Osteocyte (in vitro differentiated cells): Measurements from ENCODE around the gene NKAP. TPM values are rescaled to one million over a fixed set of nuclear protein-coding genes. Genes with fewer than 3 reads are reported as not detected.

ENCODE experiments used
- DNase-seq: peaks from one replicate; pipeline ENCODE4 v3.0.0; 2021; ENCODE audit warnings: mixed read lengths; ENCODE audit not compliant: unreplicated experiment; ENCODE audit errors: extremely low spot score
- H3K27ac Mint-ChIP-seq: one replicate; pipeline ENCODE4 v1.8.0; 2021; ENCODE audit warnings: mild to moderate bottlenecking, mixed read lengths; ENCODE audit not compliant: unreplicated experiment
- H3K27me3 Mint-ChIP-seq: one replicate; pipeline ENCODE4 v1.8.0; 2021; ENCODE audit warnings: mixed read lengths; ENCODE audit not compliant: unreplicated experiment
- H3K36me3 Mint-ChIP-seq: one replicate; pipeline ENCODE4 v1.8.0; 2021; ENCODE audit warnings: mixed read lengths; ENCODE audit not compliant: unreplicated experiment
- H3K4me1 Mint-ChIP-seq: one replicate; pipeline ENCODE4 v1.8.0; 2021; ENCODE audit warnings: mixed read lengths; ENCODE audit not compliant: unreplicated experiment
- H3K4me3 Mint-ChIP-seq: one replicate; pipeline ENCODE4 v1.8.0; 2021; ENCODE audit warnings: mild to moderate bottlenecking, moderate library complexity, mixed read lengths; ENCODE audit not compliant: unreplicated experiment
- H3K9me3 Mint-ChIP-seq: one replicate; pipeline ENCODE4 v1.8.0; 2021; ENCODE audit warnings: mixed read lengths; ENCODE audit not compliant: unreplicated experiment
- CTCF ChIP-seq: fragments of 200-600 bp; sonication (generic); IDR thresholded peaks from 2 replicates; pipeline ENCODE4 v1.5.0; 2021; ENCODE audit warnings: antibody characterized with exemption, mild to moderate bottlenecking, moderate library complexity
- total RNA-seq: library from RNA; stranded (reverse); gene quantifications from 2 replicates; pipeline ENCODE4 v1.2.1, GENCODE V29; 2021

NKAP gene
- total RNA-seq, 1 donor from 2014 or later: 9.7 TPM

DNA sequence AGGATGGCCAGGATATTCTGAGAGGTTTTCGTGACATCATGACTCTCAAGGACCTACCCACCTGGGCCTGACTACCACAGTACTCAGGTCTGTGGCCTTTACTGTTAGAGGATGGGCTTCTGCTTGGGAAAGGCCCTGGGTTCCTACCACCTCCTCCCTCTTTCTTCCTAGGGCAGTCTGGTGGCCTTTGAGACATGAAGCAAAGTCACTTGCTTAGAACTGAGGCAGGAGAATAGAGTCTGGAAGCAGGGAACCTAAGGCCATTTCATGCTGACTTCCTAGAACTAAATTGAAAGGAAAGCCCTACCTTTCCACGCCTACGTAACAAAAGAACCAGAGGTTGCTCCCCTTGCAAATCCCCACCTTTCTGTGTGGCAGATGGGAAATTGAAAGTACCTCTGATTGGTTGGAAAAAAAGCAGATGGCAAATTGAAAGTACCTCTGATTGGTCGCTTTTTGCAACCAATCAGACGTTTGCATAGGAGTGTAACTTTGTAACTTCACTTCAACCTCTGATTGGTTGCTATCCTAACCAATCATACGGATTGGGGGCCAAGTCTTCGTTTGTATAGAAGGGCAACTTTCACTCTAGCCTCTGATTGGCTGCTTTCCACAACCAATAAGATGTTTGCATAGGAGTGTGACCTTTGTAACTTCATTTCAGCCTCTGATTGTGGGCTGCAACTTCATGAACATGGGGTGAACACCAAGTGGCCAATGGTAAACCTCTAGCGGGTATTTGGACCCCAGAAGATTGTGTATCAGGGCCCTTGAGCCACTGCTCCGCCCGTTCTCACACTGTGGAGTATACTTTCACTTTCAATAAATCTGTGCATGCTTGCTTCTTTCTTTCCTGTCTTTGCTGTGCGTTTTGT lies 57.8 kb downstream of the NKAP start:
- no peak overlapping the region for H3K4me3 Mint-ChIP-seq
- H3K4me1 Mint-ChIP-seq: peaks cover 2% of the 10 kb centered on the region
- H3K9me3 Mint-ChIP-seq: peaks cover 3% of the 10 kb centered on the region
- no peak for TF ChIP-seq CTCF
- H3K27me3 Mint-ChIP-seq: no peaks in the 10 kb centered on the region
- no peaks in the 10 kb centered on the region for H3K36me3 Mint-ChIP-seq
- DNase-seq: no peak
- H3K27ac Mint-ChIP-seq: no peak overlapping the region

GRCh38 chrX:119880552-119881437 lies 62.8 kb downstream of the NKAP start:
- Mint-ChIP-seq H3K4me1 (no peaks in the 10 kb centered on the region), H3K4me3 (no peak overlapping the region), H3K27ac (no peak overlapping the region), H3K36me3 (peaks cover 6% of the 10 kb centered on the region), H3K27me3 (no peaks in the 10 kb centered on the region), H3K9me3 (peaks cover 3% of the 10 kb centered on the region)
- peak; percentile 64 for TF ChIP-seq CTCF
- DNase-seq: no peak

- Mint-ChIP-seq H3K36me3 (peaks cover 6% of the 10 kb centered on the region), H3K27ac (no peak overlapping the region), H3K4me3 (no peak overlapping the region), H3K27me3 (no peaks in the 10 kb centered on the region), H3K4me1 (no peaks in the 10 kb centered on the region), H3K9me3 (peaks cover 3% of the 10 kb centered on the region)
- TF ChIP-seq CTCF: no peak
- no peak for DNase-seq
Observed at GRCh38 chrX:119880076-119880475, 63.5 kb downstream of the NKAP start.

GRCh38 chrX:119878740-119879139 lies 64.8 kb downstream of the NKAP start:
- no peaks in the 10 kb centered on the region for H3K27me3 Mint-ChIP-seq

More at GRCh38 chrX:119878740-119879139, 64.8 kb downstream of the NKAP start:
- TF ChIP-seq CTCF: no peak
- DNase-seq: no peak
- Mint-ChIP-seq H3K36me3 (peaks cover 8% of the 10 kb centered on the region), H3K4me1 (no peaks in the 10 kb centered on the region), H3K27ac (no peak overlapping the region), H3K4me3 (no peak overlapping the region), H3K9me3 (peaks cover under 1% of the 10 kb centered on the region)
